K562 (cell line): ENCODE measurements around the gene TUBB4B. TPM values are rescaled to one million over a fixed set of nuclear protein-coding genes. Genes with fewer than 3 reads are reported as not detected.

ENCODE experiments used
- ATAC-seq: fragments of 200-7000 bp; cut with Tn5 transposase; 3 replicates; pipeline ENCODE4 v1.9.1; 2020; ENCODE audit warnings: moderate library complexity
- BruUV-seq: library from RNA; stranded (reverse); fragments of 400-500 nt; replicated peaks from 2 replicates; lab custom pipeline; 2021; lab: Mats Ljungman, UMichigan
- CTCF ChIA-PET: fragments of 300-600 bp; formaldehyde crosslinking; extraction: SDS; loops from one replicate; lab custom pipeline; 2021; ENCODE audit warnings: low intra/inter-chr PET ratio; lab: Yijun Ruan, JAX
- POLR2A ChIA-PET: fragments of 300-600, 350-650 bp; sonication (Branson Sonifier 250); formaldehyde crosslinking; extraction: SDS; loops from one replicate; lab custom pipeline; 2021; ENCODE audit warnings: antibody characterized with exemption, inconsistent platforms; lab: Yijun Ruan, JAX
- DNase-seq, 4 experiments: peaks; one replicate each; pipeline versions ENCODE4 v3.0.0 to v3.0.0-alpha.2; 2011 to 2018; ENCODE audit warnings: low spot score in 3 of 4, mixed read lengths in 3 of 4; ENCODE audit errors: extremely low read depth in 1 of 4
- FAIRE-seq: peaks from 2 replicates; lab custom pipeline; 2011; peaks lifted over from hg19 to GRCh38; lab: Jason Lieb, UNC
- H2AFZ ChIP-seq: 2 replicates; pipeline ENCODE4 v1.6.0; 2011; ENCODE audit warnings: low read depth, low read length, control low read depth, inconsistent platforms
- H3K27ac ChIP-seq: fragments of 200-600 bp; 3 replicates; pipeline ENCODE4 v1.8.0; 2011; ENCODE audit warnings: low read depth, mild to moderate bottlenecking, control low read depth, inconsistent platforms, low read length, moderate library complexity, mixed read lengths; ENCODE audit errors: extremely low read depth
- H3K27me3 ChIP-seq, 2 experiments: fragments of 300-600 bp in 1 of 2; 2 replicates in 1 of 2; 3 replicates in 1 of 2; pipeline versions ENCODE4 v1.6.0 to v1.8.0; 2011; ENCODE audit warnings: inconsistent platforms in 2 of 2, low read length in 2 of 2, mild to moderate bottlenecking in 1 of 2, mixed read lengths in 1 of 2, moderate library complexity in 1 of 2; ENCODE audit not compliant: control insufficient read depth in 2 of 2, insufficient read depth in 2 of 2
- H3K36me3 ChIP-seq: fragments of 300-600 bp; 3 replicates; pipeline ENCODE4 v1.8.0; 2011; ENCODE audit warnings: mild to moderate bottlenecking, low read length, inconsistent platforms; ENCODE audit not compliant: control insufficient read depth, insufficient read depth
- H3K4me1 ChIP-seq, 2 experiments: fragments of 200-600 bp in 1 of 2; replicated peaks in 1 of 2; 2 replicates in 1 of 2; 3 replicates in 1 of 2; pipeline versions ENCODE4 v1.5.1 to v1.8.0; 2011; ENCODE audit warnings: inconsistent platforms in 2 of 2, low read length in 2 of 2, mild to moderate bottlenecking in 1 of 2, mixed read lengths in 1 of 2, moderate library complexity in 1 of 2; ENCODE audit not compliant: control insufficient read depth in 2 of 2, insufficient read depth in 2 of 2
- H3K4me2 ChIP-seq: 2 replicates; pipeline ENCODE4 v1.6.1; 2011; ENCODE audit warnings: low read length, control low read depth, inconsistent platforms, mixed read lengths; ENCODE audit not compliant: insufficient read depth
- H3K4me3 ChIP-seq: fragments of 200-600 bp; sonication (generic), shearing (Covaris generic); 2 replicates; pipeline ENCODE4 v1.5.1; 2016; ENCODE audit warnings: control low read depth, inconsistent platforms
- H3K79me2 ChIP-seq: fragments of 200-600 bp; 3 replicates; pipeline ENCODE4 v1.8.0; 2011; ENCODE audit warnings: low read length, inconsistent platforms; ENCODE audit not compliant: control insufficient read depth, insufficient read depth
- H3K9ac ChIP-seq, 2 experiments: 2 replicates each; pipeline versions ENCODE4 v1.6.0 to v1.6.1; 2011; ENCODE audit warnings: low read depth in 2 of 2, low read length in 2 of 2, control low read depth in 1 of 2, inconsistent platforms in 1 of 2, mild to moderate bottlenecking in 1 of 2, mixed read lengths in 1 of 2; ENCODE audit not compliant: insufficient read depth in 1 of 2
- H3K9me1 ChIP-seq: one replicate; pipeline ENCODE4 v1.6.0; 2011; ENCODE audit warnings: inconsistent platforms, mild to moderate bottlenecking, low read length, moderate library complexity; ENCODE audit not compliant: control insufficient read depth, insufficient read depth
- H3K9me3 ChIP-seq: replicated peaks from 2 replicates; pipeline ENCODE4 v1.5.1; 2011; ENCODE audit warnings: low read depth, low read length, inconsistent platforms; ENCODE audit not compliant: control insufficient read depth, insufficient read depth
- H4K20me1 ChIP-seq: replicated peaks from 2 replicates; pipeline ENCODE4 v1.6.1; 2011; ENCODE audit warnings: low read length, inconsistent platforms, mixed read lengths; ENCODE audit not compliant: control insufficient read depth, insufficient read depth
- KLF16 ChIP-seq: IDR thresholded peaks from 2 replicates; pipeline ENCODE4 v1.6.1; 2016; ENCODE audit warnings: antibody characterized with exemption
- MAFK ChIP-seq: IDR thresholded peaks from 2 replicates; pipeline ENCODE4 v1.6.1; 2011; ENCODE audit warnings: low read length, improper control_type of control experiment
- NFATC3 ChIP-seq: fragments of 450-650 bp; IDR thresholded peaks from 2 replicates; pipeline ENCODE4 v1.6.1; 2017; ENCODE audit warnings: mild to moderate bottlenecking
- RBM39 ChIP-seq: fragments of 200-400 bp; formaldehyde crosslinking; optimal IDR thresholded peaks from 2 replicates; pipeline ENCODE3; 2018; ENCODE audit warnings: low read depth, low read length
- RFX1 ChIP-seq: fragments of 450-650 bp; IDR thresholded peaks from 2 replicates; pipeline ENCODE4 v1.6.1; 2016; ENCODE audit warnings: mild to moderate bottlenecking, moderate library complexity
- SMC3 ChIP-seq: conservative IDR thresholded peaks from 2 replicates; pipeline ENCODE4 v1.6.1; 2011; ENCODE audit warnings: low read depth, low read length, improper control_type of control experiment; ENCODE audit not compliant: insufficient read depth
- ZNF24 ChIP-seq: fragments of 450-650 bp; IDR thresholded peaks from 2 replicates; pipeline ENCODE4 v1.6.1; 2016
- ZNF384 ChIP-seq: IDR thresholded peaks from 2 replicates; pipeline ENCODE4 v1.6.1; 2012; ENCODE audit warnings: low read depth, low read length, improper control_type of control experiment
- WGBS: fragments of 100-300 bp; shearing (Covaris generic); methylation state at CpG from one replicate; pipeline ENCODE4 v1.1.6; 2016; ENCODE audit warnings: low coverage, mixed read lengths; ENCODE audit not compliant: insufficient coverage; ENCODE audit errors: missing lambda C conversion rate; 5-methylcytosine and 5-hydroxymethylcytosine counted together
- in situ Hi-C: fragments of 300-500 bp; cut with MboI; formaldehyde crosslinking; loops from 4 replicates; pipeline ENCODE4 v1.15.0; 2018; ENCODE audit warnings: inconsistent platforms, mixed read lengths
- intact Hi-C: fragments of 100-400 bp; cut with micrococcal nuclease; formaldehyde crosslinking; loops from 2 replicates; pipeline ENCODE4 v1.14.2; 2022
- polyA plus RNA-seq, 8 experiments: library from polyadenylated mRNA; depleted of rRNA in 4 of 8; stranded (reverse) in 5 of 8; unstranded in 3 of 8; fragments of >200 nt; fragmentation: Nextera tagmentation in 2 of 8; fragmentation: Illumina TruSeq in 1 of 8; extraction: Ambion mirVana in 2 of 8; extraction: Trizol in 1 of 8; gene quantifications; 2 replicates each; pipeline versions ENCODE4 v1.2.1 to v1.2.3, GENCODE V29; 2011 to 2014; ENCODE audit warnings: inconsistent platforms in 1 of 8, missing spikeins in 1 of 8
- total RNA-seq, 7 experiments: library from RNA; depleted of rRNA in 6 of 7; stranded (reverse); fragments of >200 nt in 6 of 7; fragmentation: Illumina TruSeq in 2 of 7; extraction: Trizol in 2 of 7; gene quantifications; 2 replicates each; pipeline versions ENCODE4 v1.2.1 to v1.2.3, GENCODE V29; 2011 to 2021; ENCODE audit warnings: low replicate concordance in 1 of 7
- TF ChIP-seq, protein P1 (sequence below): sonication (generic); formaldehyde crosslinking; IDR thresholded peaks from 2 replicates; pipeline ENCODE4 v1.8.0; 2022; ENCODE audit warnings: missing genetic modification reagents, mild to moderate bottlenecking, moderate library complexity, borderline replicate concordance
- TF ChIP-seq, protein P2 (sequence below): sonication (generic); formaldehyde crosslinking; IDR thresholded peaks from 2 replicates; pipeline ENCODE4 v1.8.1; 2023; ENCODE audit warnings: mild to moderate bottlenecking, missing genetic modification reagents
- TF ChIP-seq, protein P3 (sequence below): fragments of 250-450 bp; sonication (Bioruptor Pico); IDR thresholded peaks from 2 replicates; pipeline ENCODE4 v1.4.0; 2020; ENCODE audit warnings: mild to moderate bottlenecking, moderate library complexity
- TF ChIP-seq, protein P4 (sequence below): sonication (generic); formaldehyde crosslinking; IDR thresholded peaks from 2 replicates; pipeline ENCODE4 v1.8.0; 2022; ENCODE audit warnings: missing genetic modification reagents, mild to moderate bottlenecking, borderline replicate concordance
- TF ChIP-seq, protein P5 (sequence below): fragments of 250-450 bp; sonication (Bioruptor Pico); IDR thresholded peaks from 2 replicates; pipeline ENCODE4 v1.4.0; 2020; ENCODE audit warnings: mild to moderate bottlenecking

TUBB4B gene
- total and polyA plus RNA-seq, 9 of the 15 experiments (the other 6 are each of a cell fraction or from before 2014, with no cell fraction given), result 24.1 to 443 (median 268) TPM

DNA sequence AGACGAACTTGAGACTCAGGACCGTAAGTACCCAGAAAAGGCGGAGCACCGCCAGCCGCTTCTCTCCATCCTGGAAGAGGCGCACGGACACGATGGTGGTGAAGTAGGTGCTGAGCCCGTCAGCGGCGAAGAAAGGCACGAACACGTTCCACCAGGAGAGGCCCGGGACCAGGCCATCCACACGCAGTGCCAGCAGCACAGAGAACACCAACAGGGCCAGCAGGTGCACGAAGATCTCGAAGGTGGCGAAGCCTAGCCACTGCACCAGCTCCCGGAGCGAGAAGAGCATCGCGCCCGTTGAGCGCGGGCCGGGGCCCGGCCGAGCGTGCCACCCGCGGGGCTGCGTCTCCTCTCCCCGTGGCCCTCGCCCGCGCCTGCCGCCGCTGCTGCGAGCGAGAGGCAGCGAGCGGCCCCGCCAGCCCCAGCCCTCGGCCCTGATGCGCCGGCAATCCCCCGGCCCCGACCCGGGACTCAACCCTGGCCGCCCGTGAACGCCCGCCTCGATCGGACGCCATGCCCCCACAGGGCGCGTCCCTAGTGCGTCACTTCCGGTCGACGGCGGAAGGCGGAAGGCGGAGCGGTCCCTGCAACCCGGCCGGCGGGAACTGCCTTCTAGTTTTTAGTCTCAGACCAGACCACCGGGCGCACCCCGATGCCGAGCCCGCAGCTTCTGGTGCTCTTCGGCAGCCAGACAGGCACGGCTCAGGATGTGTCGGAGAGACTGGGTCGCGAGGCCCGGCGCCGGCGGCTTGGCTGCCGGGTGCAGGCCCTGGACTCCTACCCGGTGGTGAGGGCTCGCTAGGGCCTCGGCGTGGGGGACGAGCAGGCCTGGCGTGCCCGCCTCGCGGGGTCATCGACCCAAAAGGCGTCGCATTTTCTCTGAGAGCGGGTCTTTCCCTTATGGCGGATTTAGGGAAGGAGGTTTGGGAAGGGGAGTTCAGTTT is 35.7 kb upstream of the TUBB4B start, which contains the start of the genes NDOR1 and TMEM203:
Gene NDOR1, plus strand, starts transcription at position 575 of the 944 bp plus-strand sequence. Its CDS starts 78 bp downstream, at position 653.
Gene TMEM203, minus strand, starts transcription at position 523 of the 944 bp plus-strand sequence. Its CDS starts 234 bp downstream, at position 289.
- in situ Hi-C loops (no loop called here), intact Hi-C loops (no loop called here)
- Histone ChIP-seq H3K27ac (peak within 1 kb of the TSS; percentile 88), H3K4me3 (peak within 1 kb of the TSS; percentile 99), H3K9me3 (no peaks in the 10 kb centered on the region), H3K27me3 (no peaks in the 10 kb centered on the region), H3K4me1 (peaks cover 28 to 59% of the 10 kb centered on the region in 2 experiments), H3K79me2 (peaks cover 59% of the 10 kb centered on the region), H3K36me3 (peaks cover 43% of the 10 kb centered on the region; the same call in 2 of the 3 replicates), H3K4me2 (peak within 1 kb of the TSS; percentile 95), H3K9me1 (peaks cover 3% of the 10 kb centered on the region), H4K20me1 (no peaks in the 10 kb centered on the region; the same call in 1 of the 2 replicates), H3K9ac (peak within 1 kb of the TSS; percentile 92 to 98), H2AFZ (peak within 1 kb of the TSS; percentile 77)
- FAIRE-seq, result peak; percentile 69
- ATAC-seq, result peak; percentile 60
- no TSS peak for BruUV-seq
- WGBS, result under 1% methylated on average over 63 of the region's 98 CpGs
- CTCF ChIA-PET, result no interaction called here
- POLR2A ChIA-PET, result interaction anchor here (1.0 to 5.7 kb wide), 5 partner anchors 10 to 119 kb away, joined by 3 to 56 read pairs (median 5); partner anchors contain the start of genes ANAPC2, MAN1B1 and SSNA1
- peak; percentile 89 to 94 (median 91) for DNase-seq
- TF ChIP-seq SMC3, result no peak
- TF ChIP-seq KLF16, result no peak
- TF ChIP-seq, protein P1, sequence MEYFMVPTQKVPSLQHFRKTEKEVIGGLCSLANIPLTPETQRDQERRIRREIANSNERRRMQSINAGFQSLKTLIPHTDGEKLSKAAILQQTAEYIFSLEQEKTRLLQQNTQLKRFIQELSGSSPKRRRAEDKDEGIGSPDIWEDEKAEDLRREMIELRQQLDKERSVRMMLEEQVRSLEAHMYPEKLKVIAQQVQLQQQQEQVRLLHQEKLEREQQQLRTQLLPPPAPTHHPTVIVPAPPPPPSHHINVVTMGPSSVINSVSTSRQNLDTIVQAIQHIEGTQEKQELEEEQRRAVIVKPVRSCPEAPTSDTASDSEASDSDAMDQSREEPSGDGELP (CRISPR knock-in tag), result peak; percentile 54; the same call in 1 of the 2 replicates
- TF ChIP-seq NFATC3, result no peak
- TF ChIP-seq RFX1, result no peak
- TF ChIP-seq, protein P2, sequence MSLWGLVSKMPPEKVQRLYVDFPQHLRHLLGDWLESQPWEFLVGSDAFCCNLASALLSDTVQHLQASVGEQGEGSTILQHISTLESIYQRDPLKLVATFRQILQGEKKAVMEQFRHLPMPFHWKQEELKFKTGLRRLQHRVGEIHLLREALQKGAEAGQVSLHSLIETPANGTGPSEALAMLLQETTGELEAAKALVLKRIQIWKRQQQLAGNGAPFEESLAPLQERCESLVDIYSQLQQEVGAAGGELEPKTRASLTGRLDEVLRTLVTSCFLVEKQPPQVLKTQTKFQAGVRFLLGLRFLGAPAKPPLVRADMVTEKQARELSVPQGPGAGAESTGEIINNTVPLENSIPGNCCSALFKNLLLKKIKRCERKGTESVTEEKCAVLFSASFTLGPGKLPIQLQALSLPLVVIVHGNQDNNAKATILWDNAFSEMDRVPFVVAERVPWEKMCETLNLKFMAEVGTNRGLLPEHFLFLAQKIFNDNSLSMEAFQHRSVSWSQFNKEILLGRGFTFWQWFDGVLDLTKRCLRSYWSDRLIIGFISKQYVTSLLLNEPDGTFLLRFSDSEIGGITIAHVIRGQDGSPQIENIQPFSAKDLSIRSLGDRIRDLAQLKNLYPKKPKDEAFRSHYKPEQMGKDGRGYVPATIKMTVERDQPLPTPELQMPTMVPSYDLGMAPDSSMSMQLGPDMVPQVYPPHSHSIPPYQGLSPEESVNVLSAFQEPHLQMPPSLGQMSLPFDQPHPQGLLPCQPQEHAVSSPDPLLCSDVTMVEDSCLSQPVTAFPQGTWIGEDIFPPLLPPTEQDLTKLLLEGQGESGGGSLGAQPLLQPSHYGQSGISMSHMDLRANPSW, result no peak
- no peak for TF ChIP-seq RBM39
- no peak for TF ChIP-seq ZNF24
- TF ChIP-seq, protein P3, sequence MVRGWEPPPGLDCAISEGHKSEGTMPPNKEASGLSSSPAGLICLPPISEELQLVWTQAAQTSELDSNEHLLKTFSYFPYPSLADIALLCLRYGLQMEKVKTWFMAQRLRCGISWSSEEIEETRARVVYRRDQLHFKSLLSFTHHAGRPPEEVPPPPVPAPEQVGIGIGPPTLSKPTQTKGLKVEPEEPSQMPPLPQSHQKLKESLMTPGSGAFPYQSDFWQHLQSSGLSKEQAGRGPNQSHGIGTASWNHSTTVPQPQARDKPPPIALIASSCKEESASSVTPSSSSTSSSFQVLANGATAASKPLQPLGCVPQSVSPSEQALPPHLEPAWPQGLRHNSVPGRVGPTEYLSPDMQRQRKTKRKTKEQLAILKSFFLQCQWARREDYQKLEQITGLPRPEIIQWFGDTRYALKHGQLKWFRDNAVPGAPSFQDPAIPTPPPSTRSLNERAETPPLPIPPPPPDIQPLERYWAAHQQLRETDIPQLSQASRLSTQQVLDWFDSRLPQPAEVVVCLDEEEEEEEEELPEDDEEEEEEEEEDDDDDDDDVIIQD (CRISPR knock-in tag), result no peak
- TF ChIP-seq, protein P4, sequence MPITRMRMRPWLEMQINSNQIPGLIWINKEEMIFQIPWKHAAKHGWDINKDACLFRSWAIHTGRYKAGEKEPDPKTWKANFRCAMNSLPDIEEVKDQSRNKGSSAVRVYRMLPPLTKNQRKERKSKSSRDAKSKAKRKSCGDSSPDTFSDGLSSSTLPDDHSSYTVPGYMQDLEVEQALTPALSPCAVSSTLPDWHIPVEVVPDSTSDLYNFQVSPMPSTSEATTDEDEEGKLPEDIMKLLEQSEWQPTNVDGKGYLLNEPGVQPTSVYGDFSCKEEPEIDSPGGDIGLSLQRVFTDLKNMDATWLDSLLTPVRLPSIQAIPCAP (CRISPR knock-in tag), result 0 out of 2 replicates have a peak, but pooled peaks have one; percentile 48
- TF ChIP-seq, protein P5, sequence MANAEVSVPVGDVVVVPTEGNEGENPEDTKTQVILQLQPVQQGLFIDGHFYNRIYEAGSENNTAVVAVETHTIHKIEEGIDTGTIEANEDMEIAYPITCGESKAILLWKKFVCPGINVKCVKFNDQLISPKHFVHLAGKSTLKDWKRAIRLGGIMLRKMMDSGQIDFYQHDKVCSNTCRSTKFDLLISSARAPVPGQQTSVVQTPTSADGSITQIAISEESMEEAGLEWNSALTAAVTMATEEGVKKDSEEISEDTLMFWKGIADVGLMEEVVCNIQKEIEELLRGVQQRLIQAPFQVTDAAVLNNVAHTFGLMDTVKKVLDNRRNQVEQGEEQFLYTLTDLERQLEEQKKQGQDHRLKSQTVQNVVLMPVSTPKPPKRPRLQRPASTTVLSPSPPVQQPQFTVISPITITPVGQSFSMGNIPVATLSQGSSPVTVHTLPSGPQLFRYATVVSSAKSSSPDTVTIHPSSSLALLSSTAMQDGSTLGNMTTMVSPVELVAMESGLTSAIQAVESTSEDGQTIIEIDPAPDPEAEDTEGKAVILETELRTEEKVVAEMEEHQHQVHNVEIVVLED, result peak; percentile 65
- TF ChIP-seq ZNF384, result no peak
- no peak for TF ChIP-seq MAFK
